Tibial artery (tissue), 4 donors: ENCODE data around the gene NEK4.
A peak's percentile ranks its signal among the peaks of the same experiment; 100 is the strongest.
"Not testable (repeated sequence)": the region's sequence is repeated elsewhere in the genome, so short reads cannot be mapped to it uniquely, and the experiment has no call there.

Experiments
- DNase-seq, 2 donors: peaks; one replicate each; pipeline ENCODE4 v3.0.0-alpha.2; 2019
- H3K27ac ChIP-seq, 2 donors: fragments of 200-600 bp; sonication (generic) in 1 of 2; 1 replicate in 1 of 2; 2 replicates in 1 of 2; pipeline ENCODE4 v1.5.1; 2018 to 2019; ENCODE audit warnings: mild to moderate bottlenecking in 1 of 2
- H3K27me3 ChIP-seq, 2 donors: fragments of 200-600 bp; sonication (generic) in 1 of 2; one replicate each; pipeline versions ENCODE4 v1.5.1 to v1.6.0; 2016 to 2019
- H3K36me3 ChIP-seq, 3 donors: fragments of 200-600 bp; sonication (generic) in 2 of 3; one replicate each; pipeline ENCODE4 v1.5.1; 2016 to 2019; ENCODE audit warnings: mild to moderate bottlenecking in 2 of 3
- H3K4me1 ChIP-seq, 4 donors: fragments of 200-600 bp; sonication (generic) in 2 of 4; 1 replicate in 3 of 4; 2 replicates in 1 of 4; pipeline ENCODE4 v1.5.1; 2016 to 2019
- H3K4me3 ChIP-seq, 2 donors: fragments of 200-600 bp; sonication (generic) in 1 of 2; 1 replicate in 1 of 2; 2 replicates in 1 of 2; pipeline ENCODE4 v1.5.1; 2018 to 2019; ENCODE audit warnings: mild to moderate bottlenecking in 2 of 2
- H3K9me3 ChIP-seq, 3 donors: fragments of 200-600 bp; sonication (generic) in 1 of 3; one replicate each; pipeline ENCODE4 v1.5.1; 2016 to 2019
- intact Hi-C: fragments of 100-400 bp; cut with DNase I; formaldehyde crosslinking; loops from one replicate; pipeline ENCODE4 v1.15.0; 2023; ENCODE audit warnings: low total_unique reads
- TF ChIP-seq, protein P1 (sequence below), 2 experiments: fragments of 200-600 bp in 1 of 2; fragments of 450-650 bp in 1 of 2; IDR thresholded peaks; one replicate each; pipeline ENCODE4 v1.5.1; 2017 to 2019; ENCODE audit warnings: antibody characterized with exemption in 2 of 2, mild to moderate bottlenecking in 1 of 2, moderate library complexity in 1 of 2

The NEK4 gene

DNA sequence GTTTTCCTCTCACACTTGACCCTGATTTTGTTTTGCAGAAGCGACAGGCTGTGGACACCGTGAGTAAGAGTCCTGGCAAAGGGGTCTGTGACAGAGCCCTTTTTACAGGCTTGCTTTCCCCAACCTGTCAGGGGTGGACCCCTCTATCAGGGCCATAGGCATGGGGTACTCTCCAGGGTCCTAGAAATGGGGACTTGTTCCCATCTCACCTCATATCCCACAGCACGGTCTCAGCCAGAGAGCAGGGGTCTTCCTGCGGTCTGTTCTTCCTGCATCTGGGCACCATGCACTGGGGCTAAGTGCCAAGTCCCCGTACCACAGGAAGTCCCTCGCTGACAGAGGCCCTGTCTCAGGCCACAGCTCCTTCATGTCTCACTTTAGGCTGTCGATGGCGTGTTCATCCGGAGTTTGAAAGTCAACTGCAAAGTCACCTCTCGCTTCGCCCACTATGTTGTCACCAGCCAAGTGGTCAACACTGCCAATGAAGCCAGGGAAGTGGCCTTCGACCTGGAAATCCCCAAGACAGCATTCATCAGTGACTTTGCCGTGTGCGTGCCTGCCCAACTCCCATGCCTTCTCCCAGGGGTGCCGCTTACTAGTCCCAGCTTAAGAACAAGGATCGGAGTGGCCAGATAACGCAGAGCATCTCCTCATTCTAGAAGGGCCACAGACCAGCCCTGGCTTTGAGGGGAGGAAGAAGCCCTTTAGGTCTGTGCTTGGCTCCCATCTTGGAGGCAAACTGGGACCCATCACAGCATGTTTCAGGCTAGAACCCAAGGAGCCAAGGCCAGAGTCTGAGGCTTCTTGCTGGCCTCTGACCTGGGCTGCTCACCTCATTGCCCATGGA is 7.4 kb upstream of the NEK4 start:
- DNase-seq, result peak in 1 of 2 donors; percentile 61
- H3K27ac ChIP-seq, result no peak overlapping the region
- H3K27me3 ChIP-seq, result peaks cover 0 to 14% of the 10 kb centered on the region in 2 donors
- TF ChIP-seq, protein P1, sequence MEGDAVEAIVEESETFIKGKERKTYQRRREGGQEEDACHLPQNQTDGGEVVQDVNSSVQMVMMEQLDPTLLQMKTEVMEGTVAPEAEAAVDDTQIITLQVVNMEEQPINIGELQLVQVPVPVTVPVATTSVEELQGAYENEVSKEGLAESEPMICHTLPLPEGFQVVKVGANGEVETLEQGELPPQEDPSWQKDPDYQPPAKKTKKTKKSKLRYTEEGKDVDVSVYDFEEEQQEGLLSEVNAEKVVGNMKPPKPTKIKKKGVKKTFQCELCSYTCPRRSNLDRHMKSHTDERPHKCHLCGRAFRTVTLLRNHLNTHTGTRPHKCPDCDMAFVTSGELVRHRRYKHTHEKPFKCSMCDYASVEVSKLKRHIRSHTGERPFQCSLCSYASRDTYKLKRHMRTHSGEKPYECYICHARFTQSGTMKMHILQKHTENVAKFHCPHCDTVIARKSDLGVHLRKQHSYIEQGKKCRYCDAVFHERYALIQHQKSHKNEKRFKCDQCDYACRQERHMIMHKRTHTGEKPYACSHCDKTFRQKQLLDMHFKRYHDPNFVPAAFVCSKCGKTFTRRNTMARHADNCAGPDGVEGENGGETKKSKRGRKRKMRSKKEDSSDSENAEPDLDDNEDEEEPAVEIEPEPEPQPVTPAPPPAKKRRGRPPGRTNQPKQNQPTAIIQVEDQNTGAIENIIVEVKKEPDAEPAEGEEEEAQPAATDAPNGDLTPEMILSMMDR (IDR thresholded peaks at IDR 0.05), result no peak
- intact Hi-C loops, result loop anchor here (10.0 kb wide), 2 partner anchors 47 to 157 kb away; no protein-coding TSS in a partner anchor
- H3K36me3 ChIP-seq, result no peaks in the 10 kb centered on the region
- H3K4me1 ChIP-seq, result no peaks in the 10 kb centered on the region
- H3K4me3 ChIP-seq, result no peak overlapping the region
- no peaks in the 10 kb centered on the region for H3K9me3 ChIP-seq

DNA sequence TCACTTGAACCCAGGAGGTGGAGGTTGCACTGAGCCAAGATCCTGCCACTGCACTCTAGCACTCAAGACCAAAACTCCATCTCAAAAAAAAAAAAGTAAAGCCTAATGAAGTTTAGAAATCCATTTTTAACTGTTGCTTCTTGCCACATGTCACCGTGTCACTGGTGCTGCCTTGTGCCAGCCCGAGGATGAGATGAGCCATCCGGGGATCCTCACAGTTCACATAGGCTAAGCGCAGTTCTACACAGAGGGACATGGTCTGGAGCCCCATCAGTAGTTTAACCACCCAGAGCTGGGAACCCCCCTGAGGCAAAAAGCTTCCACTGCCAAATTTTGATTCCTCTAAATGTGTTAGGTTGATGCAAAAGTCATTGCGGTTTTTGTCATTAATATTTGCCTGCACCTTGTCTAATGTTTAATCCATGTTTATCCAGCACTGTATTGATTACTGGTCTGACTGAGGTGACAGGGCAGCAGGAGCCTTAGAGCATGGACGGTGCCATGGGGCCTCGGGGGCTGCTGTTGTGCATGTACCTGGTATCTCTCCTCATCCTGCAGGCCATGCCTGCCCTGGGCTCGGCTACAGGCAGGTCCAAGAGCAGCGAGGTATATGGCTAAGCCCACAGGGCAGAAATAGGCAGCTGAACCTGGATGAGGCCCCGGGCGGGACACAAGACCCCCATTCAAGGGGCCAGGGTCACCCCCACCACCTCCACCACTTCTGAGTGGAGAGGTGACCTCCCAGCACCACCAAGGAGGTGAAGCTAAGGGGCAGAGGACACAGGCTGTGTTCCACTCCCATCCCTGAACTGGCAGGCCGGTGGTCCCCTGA is 6.6 kb upstream of the NEK4 start, which contains the start of gene ITIH1:
TSS of gene ITIH1 (plus strand) at position 473 of the 832 bp plus-strand sequence. CDS start at position 490, 17 bp downstream.
- Histone ChIP-seq H3K27me3 (peaks cover 0 to 9% of the 10 kb centered on the region in 2 donors), H3K4me3 (no peak within 1 kb of the TSS), H3K9me3 (no peaks in the 10 kb centered on the region), H3K27ac (no peak within 1 kb of the TSS), H3K36me3 (no peaks in the 10 kb centered on the region), H3K4me1 (no peaks in the 10 kb centered on the region)
- intact Hi-C loops, result loop anchor here (10.0 kb wide), 2 partner anchors 47 to 157 kb away; no protein-coding TSS in a partner anchor
- no peak for DNase-seq
- TF ChIP-seq, protein P1 (IDR thresholded peaks at IDR 0.05), result no peak

DNA sequence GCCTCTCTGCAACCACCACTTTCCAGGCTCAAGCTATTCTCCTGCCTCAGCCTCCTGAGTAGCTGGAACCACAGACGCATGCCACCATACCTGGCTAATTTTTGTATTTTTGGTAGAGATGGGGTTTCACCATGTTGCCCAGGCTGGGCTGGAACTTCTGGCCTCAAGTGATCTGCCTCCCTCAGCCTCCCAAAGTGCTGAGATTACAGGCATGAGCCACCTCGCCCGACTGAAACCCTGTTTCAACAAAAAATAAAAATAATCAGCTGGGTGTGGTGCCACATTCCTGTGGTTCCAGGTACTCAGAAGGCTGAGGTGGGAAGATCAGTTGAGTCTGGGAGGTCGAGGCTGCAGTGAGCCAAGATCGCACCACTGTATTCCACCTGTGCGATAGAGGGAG is 5.7 kb upstream of the NEK4 start:
- H3K27me3 ChIP-seq, H3K36me3 ChIP-seq, DNase-seq, H3K4me1 ChIP-seq, H3K4me3 ChIP-seq, H3K27ac ChIP-seq, H3K9me3 ChIP-seq: not testable (repeated sequence)
- intact Hi-C loops, result loop anchor here (10.0 kb wide), 2 partner anchors 48 to 158 kb away; no protein-coding TSS in a partner anchor

DNA sequence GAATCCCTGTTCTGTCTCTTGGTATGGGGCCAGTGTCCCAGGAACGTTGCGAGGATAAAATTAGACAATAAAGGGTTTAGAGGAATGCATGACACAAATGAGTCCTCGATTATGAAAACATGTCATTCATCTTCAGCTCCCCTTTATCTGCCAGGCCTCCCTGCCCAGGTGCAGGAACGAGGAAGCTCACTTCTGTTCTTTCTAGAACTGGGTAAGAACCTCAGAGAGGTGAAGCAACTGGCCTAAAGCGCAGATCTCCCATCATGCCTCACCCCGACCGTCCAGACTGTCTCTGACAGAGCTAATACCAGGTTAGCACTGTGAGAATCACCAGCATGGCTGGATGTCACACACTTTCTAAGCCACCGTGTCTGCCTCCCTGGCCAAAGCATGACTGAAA is 5.1 kb upstream of the NEK4 start:
- TF ChIP-seq, protein P1 (IDR thresholded peaks at IDR 0.05), result no peak
- Histone ChIP-seq H3K27me3 (peaks cover 0 to 3% of the 10 kb centered on the region in 2 donors), H3K27ac (no peak overlapping the region), H3K9me3 (no peaks in the 10 kb centered on the region), H3K4me1 (peaks cover 0 to 6% (median 0%) of the 10 kb centered on the region in 4 donors), H3K36me3 (no peaks in the 10 kb centered on the region), H3K4me3 (no peak overlapping the region)
- no peak for DNase-seq
- intact Hi-C loops, result loop anchor here (10.0 kb wide), 2 partner anchors 49 to 159 kb away; no protein-coding TSS in a partner anchor

DNA sequence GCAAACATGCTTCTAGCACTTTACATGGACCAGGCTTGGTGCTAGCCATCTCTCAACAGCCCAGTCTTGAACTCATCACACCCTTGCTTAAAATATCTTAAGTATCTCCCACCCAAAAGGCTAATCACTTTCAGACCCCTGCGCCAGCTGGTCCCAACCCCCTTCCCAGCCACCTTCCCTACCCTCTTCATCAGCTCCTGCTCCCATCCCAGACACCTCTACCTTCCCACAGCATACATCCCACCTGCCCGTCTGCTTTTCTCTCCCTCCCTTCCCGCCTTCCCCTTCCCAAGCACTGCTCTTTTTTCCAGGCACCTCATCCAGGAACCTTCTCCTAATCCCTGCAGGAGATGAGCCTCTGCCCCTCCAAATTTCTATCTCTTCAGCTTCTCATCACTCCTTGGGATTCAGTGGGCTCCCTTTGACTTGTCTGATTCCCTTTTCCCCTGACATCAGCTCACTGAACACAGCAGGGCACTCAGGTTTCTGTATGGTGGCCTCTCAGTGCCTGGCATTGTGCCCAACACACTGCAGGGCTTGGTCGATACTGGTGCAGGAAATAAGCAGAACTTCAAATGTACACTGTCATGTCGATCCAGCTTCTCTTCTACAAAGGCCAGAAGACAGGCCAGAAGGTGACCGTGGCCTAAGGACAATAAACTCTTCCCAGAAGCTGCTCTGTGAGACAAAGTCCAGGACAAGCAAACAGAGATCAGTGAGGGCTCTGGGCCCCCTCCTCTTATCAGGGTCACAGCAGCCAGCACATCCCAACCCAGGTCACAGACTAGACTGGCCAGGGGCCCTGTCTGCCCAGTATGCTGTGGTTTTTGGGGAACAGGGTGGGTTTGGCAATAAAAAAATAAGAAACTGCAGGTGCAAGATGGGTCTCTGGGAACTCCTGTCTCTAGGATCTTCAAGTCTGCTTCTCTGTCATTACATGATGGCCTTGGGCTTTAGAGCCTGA is 4.4 kb upstream of the NEK4 start:
- peaks cover 0 to 6% (median under 1%) of the 10 kb centered on the region in 4 donors for H3K4me1 ChIP-seq
- peaks cover 0 to 3% of the 10 kb centered on the region in 2 donors for H3K27me3 ChIP-seq
- no peaks in the 10 kb centered on the region for H3K36me3 ChIP-seq
- DNase-seq, result peak in 1 of 2 donors; percentile 63
- intact Hi-C loops, result loop anchor here (10.0 kb wide), 2 partner anchors 50 to 160 kb away; no protein-coding TSS in a partner anchor
- H3K4me3 ChIP-seq, result no peak overlapping the region
- H3K27ac ChIP-seq, result no peak overlapping the region
- H3K9me3 ChIP-seq, result no peaks in the 10 kb centered on the region
- TF ChIP-seq, protein P1 (IDR thresholded peaks at IDR 0.05), result no peak
